GM19240 (cell line): ENCODE measurements around the gene SLC26A6.

Source experiments
- DNase-seq: peaks from one replicate; pipeline ENCODE4 v3.0.0; 2011; ENCODE audit warnings: low spot score; ENCODE audit not compliant: insufficient read length

The SLC26A6 gene

GRCh38 chr3:48662145-48662752, 27.0 kb upstream of the SLC26A6 start:
- no peak for DNase-seq

- DNase-seq, result peak; percentile 57
Measured at GRCh38 chr3:48661501-48662144, 26.4 kb upstream of the SLC26A6 start.

GRCh38 chr3:48660800-48661400, 25.6 kb upstream of the SLC26A6 start:
- no peak for DNase-seq

GRCh38 chr3:48656841-48657281, 21.6 kb upstream of the SLC26A6 start:
- no peak for DNase-seq

GRCh38 chr3:48656061-48656840, 21.0 kb upstream of the SLC26A6 start:
- peak; percentile 89 for DNase-seq

- DNase-seq, result no peak
Measured at GRCh38 chr3:48655606-48656005, 20.3 kb upstream of the SLC26A6 start.

- no peak for DNase-seq
Measured at GRCh38 chr3:48655063-48655462, 19.8 kb upstream of the SLC26A6 start.

GRCh38 chr3:48652923-48653715, 17.9 kb upstream of the SLC26A6 start:
- DNase-seq, result no peak

- DNase-seq, result no peak
Measured at GRCh38 chr3:48651771-48652170, 16.5 kb upstream of the SLC26A6 start.

- no peak for DNase-seq
Measured at GRCh38 chr3:48650723-48651122, 15.5 kb upstream of the SLC26A6 start.

- DNase-seq, result no peak
Measured at GRCh38 chr3:48648188-48648850, 13.1 kb upstream of the SLC26A6 start.

- DNase-seq, result no peak
Measured at GRCh38 chr3:48647714-48648113, 12.5 kb upstream of the SLC26A6 start.

GRCh38 chr3:48644898-48645760, 9.9 kb upstream of the SLC26A6 start:
- DNase-seq, result no peak

GRCh38 chr3:48642605-48643004, 7.3 kb upstream of the SLC26A6 start:
- no peak for DNase-seq

GRCh38 chr3:48641396-48641795, 6.1 kb upstream of the SLC26A6 start:
- no peak for DNase-seq

GRCh38 chr3:48639944-48640606, 4.8 kb upstream of the SLC26A6 start:
- no peak for DNase-seq

- no peak for DNase-seq
Measured at GRCh38 chr3:48637305-48637704, 2.0 kb upstream of the SLC26A6 start.

- DNase-seq, result no peak
Measured at GRCh38 chr3:48636149-48636655, 941 bp upstream of the SLC26A6 start.

- peak; percentile 79 for DNase-seq
Measured at GRCh38 chr3:48634661-48635221, 520 bp downstream of the SLC26A6 start.
